Measurements from ENCODE around the gene CELSR2. TPM values are rescaled to one million over a fixed set of nuclear protein-coding genes. Genes with fewer than 3 reads are reported as not detected.

The CELSR2 gene
- total and polyA plus RNA-seq, 8 donors = 5.9 to 18.0 (median 12.5) TPM

DNA sequence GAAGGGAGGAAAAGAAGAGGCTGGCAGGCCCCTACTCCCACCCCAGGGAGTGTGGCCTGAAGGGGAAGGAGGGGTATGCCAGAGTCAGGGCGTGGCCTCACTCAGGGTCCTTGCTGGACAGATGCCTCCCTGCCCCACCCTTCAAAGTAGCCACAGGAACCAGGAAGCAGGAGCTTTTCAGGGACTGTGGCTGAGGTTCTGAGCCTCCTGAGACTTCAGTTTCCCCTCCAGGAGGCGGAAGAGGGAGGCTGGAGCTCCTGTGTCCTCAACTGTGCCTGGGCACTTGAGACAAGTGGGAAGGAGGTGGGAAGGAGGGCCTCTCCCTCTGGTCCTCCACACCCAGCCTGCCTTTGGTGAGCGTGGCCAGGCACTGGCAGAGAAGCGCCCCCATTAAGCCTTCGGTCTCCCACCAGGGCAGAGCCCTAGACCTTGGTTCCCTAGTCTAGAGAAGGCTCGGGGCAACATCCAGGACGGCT, 5.3 kb downstream of the CELSR2 start:
- no peaks in the 10 kb centered on the region for H3K9me3 ChIP-seq

DNA sequence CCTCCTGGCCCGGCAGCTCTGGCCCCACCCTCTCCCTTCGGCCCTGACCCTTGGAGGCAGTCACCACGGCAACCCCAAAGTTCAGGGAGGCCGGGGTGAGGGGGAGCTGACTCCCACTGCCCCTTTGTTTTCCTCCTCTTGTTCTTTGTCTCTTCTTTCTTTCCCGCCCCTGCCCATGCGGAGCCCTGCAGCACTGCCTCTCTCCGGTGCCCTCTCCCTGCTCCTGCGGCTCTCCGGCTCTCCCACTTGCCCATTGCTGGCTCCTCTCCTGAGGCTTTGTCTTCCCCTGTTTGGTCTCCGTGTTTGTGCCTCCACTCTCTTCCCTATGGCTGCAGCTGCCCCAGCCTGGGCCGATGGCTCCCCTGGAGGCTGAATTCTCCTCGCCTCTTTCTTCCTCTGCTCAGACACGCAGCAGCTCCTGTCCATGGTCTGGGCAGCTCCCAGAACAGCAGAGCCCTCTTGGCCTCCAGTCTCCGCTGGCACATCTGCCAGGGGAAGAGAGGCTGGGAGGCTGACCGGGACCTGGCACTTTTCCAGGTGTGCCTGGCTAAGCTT, 5.8 kb downstream of the CELSR2 start:
- TF ChIP-seq, protein P1, sequence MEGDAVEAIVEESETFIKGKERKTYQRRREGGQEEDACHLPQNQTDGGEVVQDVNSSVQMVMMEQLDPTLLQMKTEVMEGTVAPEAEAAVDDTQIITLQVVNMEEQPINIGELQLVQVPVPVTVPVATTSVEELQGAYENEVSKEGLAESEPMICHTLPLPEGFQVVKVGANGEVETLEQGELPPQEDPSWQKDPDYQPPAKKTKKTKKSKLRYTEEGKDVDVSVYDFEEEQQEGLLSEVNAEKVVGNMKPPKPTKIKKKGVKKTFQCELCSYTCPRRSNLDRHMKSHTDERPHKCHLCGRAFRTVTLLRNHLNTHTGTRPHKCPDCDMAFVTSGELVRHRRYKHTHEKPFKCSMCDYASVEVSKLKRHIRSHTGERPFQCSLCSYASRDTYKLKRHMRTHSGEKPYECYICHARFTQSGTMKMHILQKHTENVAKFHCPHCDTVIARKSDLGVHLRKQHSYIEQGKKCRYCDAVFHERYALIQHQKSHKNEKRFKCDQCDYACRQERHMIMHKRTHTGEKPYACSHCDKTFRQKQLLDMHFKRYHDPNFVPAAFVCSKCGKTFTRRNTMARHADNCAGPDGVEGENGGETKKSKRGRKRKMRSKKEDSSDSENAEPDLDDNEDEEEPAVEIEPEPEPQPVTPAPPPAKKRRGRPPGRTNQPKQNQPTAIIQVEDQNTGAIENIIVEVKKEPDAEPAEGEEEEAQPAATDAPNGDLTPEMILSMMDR (IDR thresholded peaks at IDR 0.05) = no peak
- Histone ChIP-seq H3K4me1 (peaks cover 15 to 16% of the 10 kb centered on the region in 2 donors), H3K36me3 (no peaks in the 10 kb centered on the region), H3K9me3 (no peaks in the 10 kb centered on the region), H3K27me3 (peaks cover 0 to 13% of the 10 kb centered on the region in 2 donors), H3K4me3 (no peak overlapping the region), H3K27ac (no peak overlapping the region)
- DNase-seq (peak in 1 of 4 donors; percentile 58), ATAC-seq (no peak)
- intact Hi-C loops (cut with DNase I) = no loop called here

More for the DNA sequence above, 5.3 kb downstream of the CELSR2 start:
- no peak overlapping the region for H3K4me3 ChIP-seq
- peak; percentile 73 for ATAC-seq
- TF ChIP-seq, protein P1 (IDR thresholded peaks at IDR 0.05) = no peak
- H3K4me1 ChIP-seq = peaks cover 15 to 21% of the 10 kb centered on the region in 2 donors
- H3K36me3 ChIP-seq = no peaks in the 10 kb centered on the region
- H3K27ac ChIP-seq = no peak overlapping the region
- peaks cover 0 to 18% of the 10 kb centered on the region in 2 donors for H3K27me3 ChIP-seq
- peak in 1 of 4 donors; percentile 22 for DNase-seq
- intact Hi-C loops (cut with DNase I) = no loop called here

DNA sequence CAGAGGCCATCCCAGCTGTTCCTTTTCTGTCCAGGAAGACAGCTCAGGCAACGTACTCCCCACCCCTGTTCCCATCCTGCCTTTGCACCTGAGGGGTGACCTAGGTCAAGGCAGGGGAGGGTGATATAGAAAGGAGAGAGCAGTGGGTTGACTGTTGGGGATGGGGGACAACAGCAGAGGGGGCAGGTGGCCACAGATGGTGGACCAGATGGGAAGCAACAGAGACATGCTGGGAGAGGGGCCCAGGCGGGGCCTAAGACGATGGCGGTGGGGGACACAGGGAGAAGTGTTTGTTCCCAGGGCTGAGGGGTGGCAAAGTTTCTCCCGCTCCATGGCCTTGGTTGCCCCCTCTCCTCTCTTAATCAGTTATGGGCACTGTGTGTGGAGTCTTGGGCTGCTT, 6.3 kb downstream of the CELSR2 start:
- ATAC-seq = no peak
- peak in 1 of 4 donors; percentile 39 for DNase-seq
- TF ChIP-seq, protein P1 (IDR thresholded peaks at IDR 0.05) = no peak
- peaks cover 13 to 15% of the 10 kb centered on the region in 2 donors for H3K4me1 ChIP-seq
- H3K9me3 ChIP-seq = no peaks in the 10 kb centered on the region
- peaks cover 0 to 8% of the 10 kb centered on the region in 2 donors for H3K27me3 ChIP-seq
- H3K36me3 ChIP-seq = no peaks in the 10 kb centered on the region
- intact Hi-C loops (cut with DNase I) = no loop called here
- no peak overlapping the region for H3K27ac ChIP-seq
- H3K4me3 ChIP-seq = no peak overlapping the region

DNA sequence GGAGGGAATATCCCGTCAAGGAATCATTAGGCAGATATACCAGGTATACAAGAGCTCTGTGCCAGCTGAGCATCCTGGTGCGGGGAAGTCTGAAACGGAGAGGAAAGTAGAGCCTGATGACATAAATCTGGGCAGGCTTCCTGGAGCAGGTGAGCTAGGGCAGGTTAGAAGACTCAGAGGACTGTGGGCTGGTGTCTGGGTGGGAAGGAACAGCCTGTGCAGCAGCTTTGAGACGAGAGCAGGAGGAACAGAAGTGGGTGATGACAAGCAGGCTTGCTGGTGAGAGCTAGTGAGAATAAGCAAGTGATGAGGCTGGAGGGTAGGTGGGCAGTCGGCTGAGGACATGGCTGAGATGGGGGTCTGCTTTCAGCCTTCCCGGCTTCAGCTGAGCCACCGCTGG, 6.7 kb downstream of the CELSR2 start:
- intact Hi-C loops (cut with DNase I) = no loop called here
- Histone ChIP-seq H3K27ac (no peak overlapping the region), H3K4me1 (peaks cover 13 to 15% of the 10 kb centered on the region in 2 donors), H3K27me3 (peaks cover 0 to 4% of the 10 kb centered on the region in 2 donors), H3K4me3 (no peak overlapping the region), H3K9me3 (no peaks in the 10 kb centered on the region), H3K36me3 (no peaks in the 10 kb centered on the region)
- DNase-seq (peak in 1 of 4 donors; percentile 51), ATAC-seq (no peak)
- TF ChIP-seq, protein P1 (IDR thresholded peaks at IDR 0.05) = no peak

DNA sequence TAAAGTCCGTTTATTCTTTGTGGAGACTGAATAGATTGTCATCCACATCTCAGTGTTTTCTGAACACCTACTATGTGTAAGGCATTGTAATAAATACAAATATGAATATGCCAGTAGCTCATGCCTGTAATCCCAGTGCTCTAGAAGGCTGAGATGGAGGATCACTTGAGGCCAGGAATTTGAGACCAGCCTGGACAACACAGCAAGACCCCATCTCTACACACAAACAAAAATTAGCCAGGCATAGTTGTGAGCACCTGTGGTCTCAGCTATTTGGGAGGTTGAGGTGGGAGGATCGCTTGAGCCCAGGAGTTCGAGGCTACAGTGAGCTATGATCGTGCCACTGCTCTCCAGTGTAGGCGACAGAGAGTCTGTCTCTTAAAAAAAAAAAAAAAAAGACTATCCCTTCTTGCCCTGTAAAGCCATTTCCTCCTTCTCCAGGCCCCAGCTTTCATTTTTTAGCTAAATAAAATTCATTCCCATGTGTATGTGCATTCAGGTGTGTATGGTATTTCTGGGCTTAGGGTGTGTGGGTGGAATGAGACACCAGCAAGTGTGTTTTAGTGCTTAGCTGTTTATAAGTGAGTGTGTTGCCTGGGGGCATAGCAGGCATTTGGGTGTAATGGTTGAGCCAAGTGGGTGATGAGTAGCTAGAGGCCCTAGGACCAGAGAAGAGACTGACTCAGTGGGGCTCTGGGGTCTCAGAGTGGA, 7.8 kb downstream of the CELSR2 start:
- Histone ChIP-seq H3K9me3 (no peaks in the 10 kb centered on the region), H3K27ac (no peak overlapping the region), H3K4me3 (no peak overlapping the region), H3K27me3 (no peaks in the 10 kb centered on the region), H3K4me1 (peaks cover 13 to 15% of the 10 kb centered on the region in 2 donors), H3K36me3 (no peaks in the 10 kb centered on the region)
- TF ChIP-seq, protein P1 (IDR thresholded peaks at IDR 0.05) = no peak
- ATAC-seq = no peak
- intact Hi-C loops (cut with DNase I) = no loop called here
- no peak for DNase-seq
